ENCODE measurements around the gene LETM1.

GRCh38 chr4:1767770-1768366, 88.1 kb downstream of the LETM1 start:
- TF ChIP-seq, protein P1, sequence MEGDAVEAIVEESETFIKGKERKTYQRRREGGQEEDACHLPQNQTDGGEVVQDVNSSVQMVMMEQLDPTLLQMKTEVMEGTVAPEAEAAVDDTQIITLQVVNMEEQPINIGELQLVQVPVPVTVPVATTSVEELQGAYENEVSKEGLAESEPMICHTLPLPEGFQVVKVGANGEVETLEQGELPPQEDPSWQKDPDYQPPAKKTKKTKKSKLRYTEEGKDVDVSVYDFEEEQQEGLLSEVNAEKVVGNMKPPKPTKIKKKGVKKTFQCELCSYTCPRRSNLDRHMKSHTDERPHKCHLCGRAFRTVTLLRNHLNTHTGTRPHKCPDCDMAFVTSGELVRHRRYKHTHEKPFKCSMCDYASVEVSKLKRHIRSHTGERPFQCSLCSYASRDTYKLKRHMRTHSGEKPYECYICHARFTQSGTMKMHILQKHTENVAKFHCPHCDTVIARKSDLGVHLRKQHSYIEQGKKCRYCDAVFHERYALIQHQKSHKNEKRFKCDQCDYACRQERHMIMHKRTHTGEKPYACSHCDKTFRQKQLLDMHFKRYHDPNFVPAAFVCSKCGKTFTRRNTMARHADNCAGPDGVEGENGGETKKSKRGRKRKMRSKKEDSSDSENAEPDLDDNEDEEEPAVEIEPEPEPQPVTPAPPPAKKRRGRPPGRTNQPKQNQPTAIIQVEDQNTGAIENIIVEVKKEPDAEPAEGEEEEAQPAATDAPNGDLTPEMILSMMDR (IDR thresholded peaks at IDR 0.05) = peak in 3 of 6 experiments; percentile 16 to 42 (median 17)
- no peak for TF ChIP-seq POLR2A (IDR thresholded peaks at IDR 0.05)
